ENCODE data around the gene NCAM2.

Gene NCAM2

DNA sequence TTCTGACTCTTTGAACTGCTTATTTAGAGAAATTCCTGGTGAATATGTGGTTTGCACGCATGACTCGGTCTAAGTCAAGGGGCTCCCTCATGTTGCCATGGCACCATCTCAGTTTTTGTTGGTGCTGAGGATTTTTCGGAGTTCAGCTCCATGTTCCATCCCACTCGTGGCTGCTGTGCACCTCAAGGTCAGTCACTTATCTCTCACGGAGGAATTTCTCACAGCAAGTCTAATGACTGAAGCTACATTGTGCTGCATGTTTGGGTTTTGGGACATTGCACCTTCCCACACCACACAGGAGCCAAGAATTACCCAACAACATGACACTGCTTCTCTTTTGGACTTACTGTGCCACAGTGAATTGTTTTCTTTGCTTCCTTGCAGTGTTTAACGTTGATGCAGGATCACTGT lies 269.9 kb downstream of the NCAM2 start:
- H3K9me3 ChIP-seq (ENCODE audit: insufficient read depth, low read depth, low read length), result no peaks in the 10 kb centered on the region

DNA sequence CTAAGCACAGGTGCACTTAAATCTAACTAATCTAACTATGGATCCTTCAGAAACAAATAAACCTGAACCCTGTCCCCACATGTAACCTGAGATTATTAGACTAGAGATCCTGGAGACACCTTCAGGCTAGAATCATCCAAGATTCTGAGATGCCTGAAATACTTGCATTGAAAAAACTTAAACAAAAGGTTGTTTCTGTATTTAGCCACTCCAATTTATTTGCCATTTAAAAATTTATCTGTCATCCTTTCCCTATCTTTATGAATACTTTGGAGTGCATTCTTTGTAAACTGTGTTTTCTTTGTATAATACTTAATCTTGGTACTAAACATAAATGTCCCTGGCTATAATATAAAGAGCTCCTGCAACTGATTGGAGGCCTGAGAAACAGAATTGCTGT lies 270.7 kb downstream of the NCAM2 start:
- Histone ChIP-seq H3K9me3 (ENCODE audit: insufficient read depth, low read depth, low read length) (no peaks in the 10 kb centered on the region), H3K4me1 (ENCODE audit: insufficient read depth, low read length, poor library complexity, severe bottlenecking) (no peaks in the 10 kb centered on the region), H3F3A (ENCODE audit: low read depth) (no peaks in the 10 kb centered on the region), H3K9ac (ENCODE audit: low read depth, low read length, poor library complexity, severe bottlenecking) (no peak overlapping the region), H3K36me3 (ENCODE audit: insufficient read depth, low read length) (no peaks in the 10 kb centered on the region), H3K79me2 (ENCODE audit: insufficient read depth, low read length) (no peaks in the 10 kb centered on the region), H4K20me1 (ENCODE audit: insufficient read depth, low read length, poor library complexity, severe bottlenecking) (no peaks in the 10 kb centered on the region), H2AFZ (ENCODE audit: low read length) (no peak overlapping the region), H3K4me2 (ENCODE audit: low read depth, low read length, poor library complexity, severe bottlenecking) (no peak overlapping the region), H3K4me3 (ENCODE audit: low read length, poor library complexity, severe bottlenecking) (no peak overlapping the region), H3K27me3 (ENCODE audit: insufficient read depth, low read length, poor library complexity, severe bottlenecking) (no peaks in the 10 kb centered on the region), H3K9me2 (replicated peaks; ENCODE audit: low read depth, low read length) (no peaks in the 10 kb centered on the region)
- TF ChIP-seq CTCF (conservative IDR thresholded peaks at IDR 0.05; ENCODE audit: low read length), result no peak
- TF ChIP-seq EZH2phosphoT487 (IDR thresholded peaks at IDR 0.05; ENCODE audit: borderline replicate concordance), result no peak

More for the DNA sequence above, 269.9 kb downstream of the NCAM2 start:
- Histone ChIP-seq H3K27me3 (ENCODE audit: insufficient read depth, low read length, poor library complexity, severe bottlenecking) (no peaks in the 10 kb centered on the region), H3K9me2 (replicated peaks; ENCODE audit: low read depth, low read length) (no peaks in the 10 kb centered on the region), H3F3A (ENCODE audit: low read depth) (no peaks in the 10 kb centered on the region), H3K4me2 (ENCODE audit: low read depth, low read length, poor library complexity, severe bottlenecking) (no peak overlapping the region), H2AFZ (ENCODE audit: low read length) (no peak overlapping the region), H3K9ac (ENCODE audit: low read depth, low read length, poor library complexity, severe bottlenecking) (no peak overlapping the region), H4K20me1 (ENCODE audit: insufficient read depth, low read length, poor library complexity, severe bottlenecking) (no peaks in the 10 kb centered on the region), H3K79me2 (ENCODE audit: insufficient read depth, low read length) (no peaks in the 10 kb centered on the region), H3K36me3 (ENCODE audit: insufficient read depth, low read length) (no peaks in the 10 kb centered on the region), H3K4me3 (ENCODE audit: low read length, poor library complexity, severe bottlenecking) (no peak overlapping the region), H3K4me1 (ENCODE audit: insufficient read depth, low read length, poor library complexity, severe bottlenecking) (no peaks in the 10 kb centered on the region)
- no peak for TF ChIP-seq CTCF (conservative IDR thresholded peaks at IDR 0.05; ENCODE audit: low read length)
- TF ChIP-seq EZH2phosphoT487 (IDR thresholded peaks at IDR 0.05; ENCODE audit: borderline replicate concordance), result no peak

DNA sequence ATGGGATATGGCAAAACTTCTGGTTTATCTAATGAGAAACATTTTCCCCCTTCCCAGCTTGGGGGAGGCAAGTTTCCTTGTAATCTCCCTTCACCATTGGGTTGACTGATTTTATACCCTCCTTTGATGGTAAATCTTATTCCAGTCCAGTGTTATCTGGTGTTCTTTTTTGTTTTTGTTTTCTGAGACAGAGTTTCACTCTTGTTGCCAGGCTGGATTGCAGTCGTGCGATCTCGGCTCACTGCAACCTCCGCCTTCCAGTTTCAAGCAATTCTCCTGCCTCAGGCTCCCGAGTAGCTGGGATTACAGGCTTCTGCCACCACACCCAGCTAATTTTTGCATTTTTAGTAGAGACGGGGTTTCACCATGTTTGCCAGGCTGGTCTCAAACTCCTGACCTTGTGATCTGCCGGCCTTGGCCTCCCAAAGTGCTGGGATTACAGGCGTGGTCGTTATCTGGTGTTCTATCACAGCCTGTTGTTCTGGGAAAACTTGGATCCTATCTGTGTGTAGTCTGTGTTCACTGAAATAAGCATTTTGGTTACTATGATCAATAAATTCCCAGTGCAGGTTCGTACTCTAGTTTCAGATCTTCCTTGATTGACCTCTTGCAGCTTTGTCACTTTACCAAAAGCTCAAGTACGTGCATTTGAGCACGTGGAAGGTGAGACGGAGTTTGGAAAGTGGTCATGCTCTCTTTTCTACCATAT lies 281.1 kb downstream of the NCAM2 start:
- Histone ChIP-seq H3F3A (ENCODE audit: low read depth) (no peaks in the 10 kb centered on the region), H3K79me2 (ENCODE audit: insufficient read depth, low read length) (no peaks in the 10 kb centered on the region), H2AFZ (ENCODE audit: low read length) (no peak overlapping the region), H3K9me3 (ENCODE audit: insufficient read depth, low read depth, low read length) (no peaks in the 10 kb centered on the region), H3K4me2 (ENCODE audit: low read depth, low read length, poor library complexity, severe bottlenecking) (no peak overlapping the region), H3K4me1 (ENCODE audit: insufficient read depth, low read length, poor library complexity, severe bottlenecking) (no peaks in the 10 kb centered on the region), H3K4me3 (ENCODE audit: low read length, poor library complexity, severe bottlenecking) (no peak overlapping the region), H3K27me3 (ENCODE audit: insufficient read depth, low read length, poor library complexity, severe bottlenecking) (no peaks in the 10 kb centered on the region), H3K9me2 (replicated peaks; ENCODE audit: low read depth, low read length) (no peaks in the 10 kb centered on the region; the same call in 1 of the 2 replicates), H3K9ac (ENCODE audit: low read depth, low read length, poor library complexity, severe bottlenecking) (no peak overlapping the region), H3K36me3 (ENCODE audit: insufficient read depth, low read length) (no peaks in the 10 kb centered on the region), H4K20me1 (ENCODE audit: insufficient read depth, low read length, poor library complexity, severe bottlenecking) (no peaks in the 10 kb centered on the region)
- TF ChIP-seq EZH2phosphoT487 (IDR thresholded peaks at IDR 0.05; ENCODE audit: borderline replicate concordance) (no peak), CTCF (conservative IDR thresholded peaks at IDR 0.05; ENCODE audit: low read length) (no peak)

Data from Loucy (cell line).